Measurements from ENCODE around the gene KLF11. TPM values are rescaled to one million over a fixed set of nuclear protein-coding genes. Genes with fewer than 3 reads are reported as not detected.

Gene KLF11
- total RNA-seq, 1 donor from 2014 or later: 6.6 TPM

DNA sequence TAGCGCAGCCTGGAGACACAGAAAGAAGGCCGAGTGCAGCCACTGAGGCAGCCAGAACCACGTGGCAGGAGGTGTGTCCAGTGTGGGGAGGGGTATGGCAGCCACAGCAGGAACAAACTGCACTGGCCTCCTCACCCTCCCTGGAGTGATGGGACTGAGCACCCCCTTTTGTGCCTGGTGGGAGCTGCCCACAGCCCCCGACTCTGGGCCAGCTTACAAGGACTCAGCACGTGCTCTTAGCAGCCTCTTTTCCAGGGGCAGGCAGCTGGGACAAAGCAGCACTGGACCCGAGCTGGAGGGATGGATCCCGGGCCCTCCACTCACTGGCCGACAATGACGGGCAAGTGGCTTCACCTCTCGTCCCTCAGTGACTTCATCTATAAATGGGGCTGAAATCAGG, 5.2 kb upstream of the KLF11 start:
- no peak overlapping the region for H3K4me3 ChIP-seq (ENCODE audit: low read depth, low read length)
- DNase-seq (ENCODE audit: low read depth) (no peak), FAIRE-seq (no peak)
- no peaks in the 10 kb centered on the region for H3K27me3 ChIP-seq (ENCODE audit: control insufficient read depth, insufficient read depth, low read length)
- H3K36me3 ChIP-seq (ENCODE audit: control insufficient read depth, insufficient read depth, low read length): no peaks in the 10 kb centered on the region
- TF ChIP-seq, protein P1, sequence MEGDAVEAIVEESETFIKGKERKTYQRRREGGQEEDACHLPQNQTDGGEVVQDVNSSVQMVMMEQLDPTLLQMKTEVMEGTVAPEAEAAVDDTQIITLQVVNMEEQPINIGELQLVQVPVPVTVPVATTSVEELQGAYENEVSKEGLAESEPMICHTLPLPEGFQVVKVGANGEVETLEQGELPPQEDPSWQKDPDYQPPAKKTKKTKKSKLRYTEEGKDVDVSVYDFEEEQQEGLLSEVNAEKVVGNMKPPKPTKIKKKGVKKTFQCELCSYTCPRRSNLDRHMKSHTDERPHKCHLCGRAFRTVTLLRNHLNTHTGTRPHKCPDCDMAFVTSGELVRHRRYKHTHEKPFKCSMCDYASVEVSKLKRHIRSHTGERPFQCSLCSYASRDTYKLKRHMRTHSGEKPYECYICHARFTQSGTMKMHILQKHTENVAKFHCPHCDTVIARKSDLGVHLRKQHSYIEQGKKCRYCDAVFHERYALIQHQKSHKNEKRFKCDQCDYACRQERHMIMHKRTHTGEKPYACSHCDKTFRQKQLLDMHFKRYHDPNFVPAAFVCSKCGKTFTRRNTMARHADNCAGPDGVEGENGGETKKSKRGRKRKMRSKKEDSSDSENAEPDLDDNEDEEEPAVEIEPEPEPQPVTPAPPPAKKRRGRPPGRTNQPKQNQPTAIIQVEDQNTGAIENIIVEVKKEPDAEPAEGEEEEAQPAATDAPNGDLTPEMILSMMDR (IDR thresholded peaks at IDR 0.05; ENCODE audit: insufficient read depth, low read length, severe bottlenecking): no peak

DNA sequence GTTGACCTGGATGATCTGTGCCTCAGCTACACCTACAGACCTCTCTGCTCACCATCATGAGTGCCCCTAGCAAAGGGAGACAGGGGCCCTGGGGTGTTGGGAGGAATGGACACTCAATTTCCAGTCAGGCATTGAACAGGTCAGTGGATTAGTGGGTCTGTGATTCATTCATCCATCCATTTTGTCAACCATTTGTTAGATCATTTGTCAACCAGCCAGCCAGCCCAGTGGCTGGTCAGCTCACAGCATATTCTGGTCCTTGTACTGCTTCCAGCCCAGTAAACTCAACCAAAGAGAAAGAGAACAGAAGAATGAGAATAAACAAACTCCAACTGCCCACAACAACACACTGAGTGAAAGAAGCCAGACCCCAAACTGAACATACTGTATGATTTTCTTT, 4.6 kb upstream of the KLF11 start:
- FAIRE-seq: peak; percentile 55
- TF ChIP-seq, protein P1 (IDR thresholded peaks at IDR 0.05; ENCODE audit: insufficient read depth, low read length, severe bottlenecking): no peak
- no peak overlapping the region for H3K4me3 ChIP-seq (ENCODE audit: low read depth, low read length)

DNA sequence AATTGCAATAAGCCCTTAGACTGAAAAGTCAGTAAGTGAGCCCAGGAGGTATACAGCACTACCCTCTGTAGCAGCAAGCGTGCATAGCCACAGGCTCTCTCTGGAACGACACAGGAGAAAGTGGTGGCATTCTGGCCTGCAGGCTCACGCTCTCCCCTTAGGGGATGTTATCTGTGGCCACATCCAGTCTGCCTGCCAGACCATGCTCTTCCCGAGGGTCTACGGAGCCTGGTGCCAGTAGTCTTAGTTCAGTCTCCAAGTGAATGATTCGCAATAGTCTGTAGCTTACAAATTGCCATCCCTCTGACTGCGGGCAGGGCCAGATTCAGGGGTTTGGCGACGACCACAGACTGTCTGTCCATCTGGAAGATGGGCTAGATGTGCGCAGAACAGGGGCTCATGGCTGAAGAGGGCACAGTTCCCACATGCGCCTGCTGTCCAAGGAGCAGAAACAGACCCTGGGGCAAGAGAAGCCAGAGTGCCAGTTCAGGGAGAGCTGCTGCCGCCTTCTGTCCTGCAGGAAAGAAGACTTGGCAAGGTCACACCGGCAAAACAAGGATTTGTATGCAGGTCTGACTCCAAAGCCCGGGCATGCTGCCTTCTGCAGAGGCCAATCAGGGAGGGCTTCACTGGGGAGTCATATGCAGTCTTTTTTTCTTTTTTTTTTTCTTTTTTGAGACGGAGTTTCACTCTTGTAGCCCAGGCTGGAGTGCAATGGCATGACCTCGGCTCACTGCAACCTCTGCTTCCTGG, 3.5 kb upstream of the KLF11 start:
- no peak for FAIRE-seq

More for the DNA sequence above, 4.6 kb upstream of the KLF11 start:
- no peaks in the 10 kb centered on the region for H3K27me3 ChIP-seq (ENCODE audit: control insufficient read depth, insufficient read depth, low read length)
- no peak for DNase-seq (ENCODE audit: low read depth)
- no peaks in the 10 kb centered on the region for H3K36me3 ChIP-seq (ENCODE audit: control insufficient read depth, insufficient read depth, low read length)

DNA sequence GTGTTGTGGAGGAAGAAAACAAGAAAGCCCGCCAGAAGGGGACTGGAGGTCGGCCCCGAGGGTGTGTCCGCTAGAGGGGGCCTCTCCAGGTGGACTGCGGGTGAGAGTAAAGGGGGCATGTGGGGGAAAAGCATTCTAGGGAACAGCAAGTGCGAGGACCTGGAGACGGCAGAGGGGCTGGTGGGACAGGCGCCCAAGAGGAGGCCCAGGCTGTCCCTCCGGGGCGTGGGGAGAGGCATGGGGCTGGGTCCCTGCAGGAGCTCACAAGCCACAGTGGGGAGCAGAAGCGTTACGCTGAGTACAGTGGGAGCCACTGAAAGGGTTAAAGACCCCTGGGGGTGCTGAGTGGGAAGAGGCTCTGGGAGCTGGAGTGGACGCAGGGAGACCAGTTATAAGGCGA, 1.6 kb upstream of the KLF11 start:
- Histone ChIP-seq H3K4me3 (ENCODE audit: low read depth, low read length) (no peak overlapping the region), H3K36me3 (ENCODE audit: control insufficient read depth, insufficient read depth, low read length) (no peaks in the 10 kb centered on the region), H3K27me3 (ENCODE audit: control insufficient read depth, insufficient read depth, low read length) (no peaks in the 10 kb centered on the region)
- FAIRE-seq (no peak), DNase-seq (ENCODE audit: low read depth) (no peak)
- TF ChIP-seq, protein P1 (IDR thresholded peaks at IDR 0.05; ENCODE audit: insufficient read depth, low read length, severe bottlenecking): no peak

More for the DNA sequence above, 3.5 kb upstream of the KLF11 start:
- Histone ChIP-seq H3K27me3 (ENCODE audit: control insufficient read depth, insufficient read depth, low read length) (no peaks in the 10 kb centered on the region), H3K36me3 (ENCODE audit: control insufficient read depth, insufficient read depth, low read length) (no peaks in the 10 kb centered on the region), H3K4me3 (ENCODE audit: low read depth, low read length) (no peak overlapping the region)
- TF ChIP-seq, protein P1 (IDR thresholded peaks at IDR 0.05; ENCODE audit: insufficient read depth, low read length, severe bottlenecking): no peak
- DNase-seq (ENCODE audit: low read depth): no peak

DNA sequence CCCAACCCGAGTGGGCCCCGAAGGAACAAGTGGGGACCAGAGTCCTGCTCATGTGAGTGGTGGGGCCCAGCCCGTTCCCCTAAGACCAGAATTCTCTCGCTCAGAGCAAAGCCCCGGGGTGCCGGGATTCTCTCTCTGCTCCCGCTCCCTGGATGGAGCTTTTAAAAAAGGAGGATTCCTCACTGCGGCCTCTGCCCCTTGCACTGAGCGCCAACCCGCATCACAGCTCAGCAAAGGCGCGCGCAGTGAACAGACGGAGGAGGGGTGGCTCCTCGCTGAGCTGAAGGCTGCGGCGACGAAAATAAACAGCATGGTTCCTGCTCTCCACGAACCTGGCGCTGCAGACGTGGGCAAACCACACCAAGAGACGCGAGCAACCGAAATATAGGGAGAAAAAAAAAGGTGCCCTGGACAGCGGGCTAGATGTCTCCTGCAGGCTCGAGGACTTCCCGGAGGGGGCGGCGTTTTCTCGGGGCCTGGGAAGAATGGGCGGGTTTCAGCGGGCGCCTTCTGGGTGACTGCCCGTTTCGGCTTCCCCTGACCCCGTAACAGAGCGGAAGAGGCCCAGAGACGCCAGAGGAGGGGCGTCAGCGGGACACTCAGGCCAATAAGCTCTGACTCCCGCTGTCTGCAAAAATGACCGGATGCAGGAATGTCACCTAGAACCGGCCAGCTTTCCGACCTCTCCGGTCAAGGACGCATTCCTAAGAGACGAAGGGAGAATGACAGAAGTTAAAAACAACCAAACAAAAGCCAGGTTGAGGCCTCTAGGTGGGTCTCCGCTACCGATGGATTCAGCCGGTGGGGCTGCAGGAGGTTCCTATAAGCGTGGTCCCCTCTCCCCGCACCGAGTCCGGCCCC, 819 bp upstream of the KLF11 start:
- TF ChIP-seq, protein P1 (IDR thresholded peaks at IDR 0.05; ENCODE audit: insufficient read depth, low read length, severe bottlenecking): peak; percentile 2
- no peak for DNase-seq (ENCODE audit: low read depth)
- Histone ChIP-seq H3K4me3 (ENCODE audit: low read depth, low read length) (peak overlapping the region; percentile 24), H3K36me3 (ENCODE audit: control insufficient read depth, insufficient read depth, low read length) (peaks cover 1% of the 10 kb centered on the region), H3K27me3 (ENCODE audit: control insufficient read depth, insufficient read depth, low read length) (no peaks in the 10 kb centered on the region)
- no peak for FAIRE-seq
